Fibroblast of skin of back (primary cell): Measurements from ENCODE around the gene TFRC. TPM values are rescaled to one million over a fixed set of nuclear protein-coding genes. Genes with fewer than 3 reads are reported as not detected.
"Not testable (repeated sequence)": the region's sequence is repeated elsewhere in the genome, so short reads cannot be mapped to it uniquely, and the experiment has no call there.

Experiments used
- DNase-seq: peaks from one replicate; pipeline ENCODE4 v3.0.0-alpha.2; 2013
- polyA plus RNA-seq, 2 experiments: library from polyadenylated mRNA; unstranded; fragments of 120-200 nt; gene quantifications; one replicate each; pipeline ENCODE4 v1.2.1, GENCODE V29; 2013; ENCODE audit not compliant: insufficient read length in 2 of 2

TFRC gene
- 154 TPM for polyA plus RNA-seq (2013, experiment 1 of 2; ENCODE audit: insufficient read length)
- 95.5 TPM for polyA plus RNA-seq (2013, experiment 2 of 2; ENCODE audit: insufficient read length)

- peak; percentile 91 for DNase-seq
These were observed at the start of gene TFRC for GRCh38 chr3:196081834-196082618. Gene TFRC (minus strand): TSS chr3:196082090. CDS start chr3:196077099, 4,991 bp downstream.

- DNase-seq = no peak
These were observed 46.4 kb upstream of the TFRC start for GRCh38 chr3:196128172-196128843.

- DNase-seq = no peak
These were observed 45.6 kb upstream of the TFRC start for GRCh38 chr3:196127308-196128040.

GRCh38 chr3:196124608-196125007, 42.7 kb upstream of the TFRC start:
- no peak for DNase-seq

- no peak for DNase-seq
These were observed 40.8 kb upstream of the TFRC start for GRCh38 chr3:196122688-196123046.

- DNase-seq = no peak
These were observed 40.3 kb upstream of the TFRC start for GRCh38 chr3:196122021-196122687.

GRCh38 chr3:196121066-196121465, 39.2 kb upstream of the TFRC start:
- DNase-seq = no peak

- no peak for DNase-seq
These were observed 38.5 kb upstream of the TFRC start for GRCh38 chr3:196120291-196120951.

- no peak for DNase-seq
These were observed 35.9 kb upstream of the TFRC start for GRCh38 chr3:196117809-196118208.

GRCh38 chr3:196115678-196116083, 33.8 kb upstream of the TFRC start:
- no peak for DNase-seq

GRCh38 chr3:196111939-196112386, 30.1 kb upstream of the TFRC start:
- DNase-seq = no peak

- no peak for DNase-seq
These were observed 26.3 kb upstream of the TFRC start for GRCh38 chr3:196108075-196108743.

GRCh38 chr3:196104707-196105106, 22.8 kb upstream of the TFRC start:
- not testable (repeated sequence) for DNase-seq

GRCh38 chr3:196098365-196098980, 16.6 kb upstream of the TFRC start:
- DNase-seq = not testable (repeated sequence)

- DNase-seq = no peak
These were observed 15.7 kb upstream of the TFRC start for GRCh38 chr3:196097373-196098154.

- DNase-seq = no peak
These were observed 14.6 kb upstream of the TFRC start for GRCh38 chr3:196096382-196096953.

- no peak for DNase-seq
These were observed 11.6 kb upstream of the TFRC start for GRCh38 chr3:196093317-196094111.

GRCh38 chr3:196087906-196088305, 6.0 kb upstream of the TFRC start:
- no peak for DNase-seq

GRCh38 chr3:196082619-196082971, 705 bp upstream of the TFRC start:
- no peak for DNase-seq
